ENCODE results near the gene TICAM2.

The TICAM2 gene

GRCh38 chr5:115626445-115626823, 24.2 kb upstream of the TICAM2 start (continued):
- TF ChIP-seq ZBTB11 (tag by site-specific recombination; conservative IDR thresholded peaks at IDR 0.05; ENCODE audit: low read depth) (no peak), ZFP3 (tag by site-specific recombination; IDR thresholded peaks at IDR 0.05; ENCODE audit: low read depth) (0 out of 2 replicates have a peak, but pooled peaks have one; percentile 9), ZXDB (tag by site-specific recombination; IDR thresholded peaks at IDR 0.05) (no peak), ZNF654 (tag by site-specific recombination; IDR thresholded peaks at IDR 0.05; ENCODE audit: low read depth) (no peak), ZBTB10 (tag by site-specific recombination; IDR thresholded peaks at IDR 0.05) (no peak), SCRT1 (tag by site-specific recombination; IDR thresholded peaks at IDR 0.05; ENCODE audit: borderline replicate concordance) (no peak), ZNF174 (tag by site-specific recombination; IDR thresholded peaks at IDR 0.05) (no peak), ZNF280D (tag by site-specific recombination; IDR thresholded peaks at IDR 0.05) (no peak), BCL6B (tag by site-specific recombination; IDR thresholded peaks at IDR 0.05) (no peak), ZNF501 (tag by site-specific recombination; IDR thresholded peaks at IDR 0.05) (peak; percentile 1; the same call in 1 of the 2 replicates), FEZF1 (tag by site-specific recombination; IDR thresholded peaks at IDR 0.05) (no peak), ZNF629 (tag by site-specific recombination; IDR thresholded peaks at IDR 0.05) (0 out of 2 replicates have a peak, but pooled peaks have one; percentile 8), ZSCAN30 (tag by site-specific recombination; IDR thresholded peaks at IDR 0.05) (no peak), ZNF514 (tag by site-specific recombination; IDR thresholded peaks at IDR 0.05) (no peak), ZNF37A (tag by site-specific recombination; IDR thresholded peaks at IDR 0.05) (no peak), ZNF768 (tag by site-specific recombination; IDR thresholded peaks at IDR 0.05) (peak; percentile 70), ZBTB21 (tag by site-specific recombination; IDR thresholded peaks at IDR 0.05) (no peak), INSM2 (tag by site-specific recombination; IDR thresholded peaks at IDR 0.05) (no peak), ZNF639 (tag by site-specific recombination; IDR thresholded peaks at IDR 0.05) (no peak), ZNF513 (tag by site-specific recombination; IDR thresholded peaks at IDR 0.05) (no peak), MZF1 (tag by site-specific recombination; IDR thresholded peaks at IDR 0.05; ENCODE audit: borderline replicate concordance) (peak; percentile 60; the same call in 1 of the 2 replicates), ZNF677 (tag by site-specific recombination; IDR thresholded peaks at IDR 0.05) (no peak), HOXA7 (CRISPR knock-in tag; IDR thresholded peaks at IDR 0.05; ENCODE audit: borderline replicate concordance) (no peak), ZNF670 (tag by site-specific recombination; IDR thresholded peaks at IDR 0.05; ENCODE audit: low read depth) (no peak), ZFP69B (tag by site-specific recombination; IDR thresholded peaks at IDR 0.05) (0 out of 2 replicates have a peak, but pooled peaks have one; percentile 20), ZBTB20 (tag by site-specific recombination; IDR thresholded peaks at IDR 0.05) (no peak)

All from HEK293 (cell line).